HG03565 (cell line): ENCODE results near the gene FRMD8.
A peak's percentile ranks its signal among the peaks of the same experiment; 100 is the strongest.
"Not testable (repeated sequence)": the region's sequence is repeated elsewhere in the genome, so short reads cannot be mapped to it uniquely, and the experiment has no call there.

Experiments used
- ATAC-seq: cut with Tn5 transposase; IDR thresholded peaks from one replicate; pipeline ENCODE4 v1.9.1; 2021; ENCODE audit warnings: mild to moderate bottlenecking, moderate library complexity; ENCODE audit not compliant: unreplicated experiment

The FRMD8 gene

DNA sequence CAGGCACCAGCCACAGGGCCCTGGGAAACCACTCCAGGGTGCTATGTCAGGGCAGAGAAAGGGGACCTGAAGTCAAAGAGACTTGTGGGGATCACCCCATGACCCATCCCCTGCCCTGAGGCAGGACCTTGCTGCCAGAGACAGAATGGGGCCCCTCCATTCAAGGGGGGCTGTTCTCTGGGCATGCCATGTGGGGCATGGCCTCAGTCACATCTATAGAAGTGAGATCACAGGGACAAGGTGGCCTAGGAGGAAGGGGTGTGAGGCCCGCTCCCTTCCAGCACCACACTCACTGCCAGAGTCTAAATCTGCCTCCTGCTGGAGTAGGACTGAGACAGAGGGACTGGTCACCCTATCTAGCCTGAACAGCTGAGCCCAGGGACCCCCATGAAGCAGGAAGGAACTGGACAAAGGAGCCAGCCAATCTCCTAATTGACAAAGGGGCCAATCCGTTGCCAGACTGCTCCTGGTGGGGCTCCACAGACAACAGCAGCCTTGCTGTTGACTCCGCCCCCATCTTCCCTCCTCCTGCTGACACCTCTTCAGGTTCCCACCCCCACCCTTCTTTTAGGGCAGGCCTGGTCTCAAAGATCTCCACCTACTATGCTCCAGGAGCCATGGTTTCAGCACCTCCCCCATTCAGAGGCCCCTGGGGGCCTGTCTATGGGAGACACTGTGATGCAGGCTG, 62.1 kb downstream of the FRMD8 start:
- ATAC-seq = no peak

DNA sequence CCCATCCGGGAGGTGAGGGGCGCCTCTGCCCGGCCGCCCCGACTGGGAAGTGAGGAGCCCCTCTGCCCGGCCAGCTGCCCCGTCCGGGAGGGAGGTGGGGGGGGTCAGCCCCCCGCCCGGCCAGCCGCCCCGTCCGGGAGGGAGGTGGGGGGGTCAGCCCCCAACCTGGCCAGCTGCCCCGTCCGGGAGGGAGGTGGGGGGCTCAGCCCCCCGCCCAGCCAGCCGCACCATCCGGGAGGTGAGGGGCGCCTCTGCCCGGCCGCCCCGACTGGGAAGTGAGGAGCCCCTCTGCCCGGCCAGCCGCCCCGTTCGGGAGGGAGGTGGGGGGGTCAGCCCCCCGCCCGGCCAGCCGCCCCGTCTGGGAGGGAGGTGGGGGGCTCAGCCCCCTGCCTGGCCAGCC, 64.9 kb downstream of the FRMD8 start:
- not testable (repeated sequence) for ATAC-seq

DNA sequence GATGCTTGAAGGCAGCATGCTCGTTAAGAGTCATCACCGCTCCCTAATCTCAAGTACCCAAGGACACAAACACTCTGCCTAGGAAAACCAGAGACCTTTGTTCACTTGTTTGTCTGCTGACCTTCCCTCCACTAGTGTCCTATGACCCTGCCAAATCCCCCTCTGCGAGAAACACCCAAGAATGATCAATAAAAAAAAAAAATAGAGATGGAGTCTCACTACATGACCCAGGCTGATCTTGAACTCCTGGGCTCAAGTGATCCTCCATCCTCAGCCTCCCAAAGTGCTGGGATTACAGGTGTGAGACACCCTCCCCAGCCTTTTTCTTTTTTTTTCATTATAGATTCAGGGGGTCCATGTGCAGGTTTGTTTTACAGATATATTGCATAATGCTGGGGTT, 65.8 kb downstream of the FRMD8 start:
- ATAC-seq = not testable (repeated sequence)

DNA sequence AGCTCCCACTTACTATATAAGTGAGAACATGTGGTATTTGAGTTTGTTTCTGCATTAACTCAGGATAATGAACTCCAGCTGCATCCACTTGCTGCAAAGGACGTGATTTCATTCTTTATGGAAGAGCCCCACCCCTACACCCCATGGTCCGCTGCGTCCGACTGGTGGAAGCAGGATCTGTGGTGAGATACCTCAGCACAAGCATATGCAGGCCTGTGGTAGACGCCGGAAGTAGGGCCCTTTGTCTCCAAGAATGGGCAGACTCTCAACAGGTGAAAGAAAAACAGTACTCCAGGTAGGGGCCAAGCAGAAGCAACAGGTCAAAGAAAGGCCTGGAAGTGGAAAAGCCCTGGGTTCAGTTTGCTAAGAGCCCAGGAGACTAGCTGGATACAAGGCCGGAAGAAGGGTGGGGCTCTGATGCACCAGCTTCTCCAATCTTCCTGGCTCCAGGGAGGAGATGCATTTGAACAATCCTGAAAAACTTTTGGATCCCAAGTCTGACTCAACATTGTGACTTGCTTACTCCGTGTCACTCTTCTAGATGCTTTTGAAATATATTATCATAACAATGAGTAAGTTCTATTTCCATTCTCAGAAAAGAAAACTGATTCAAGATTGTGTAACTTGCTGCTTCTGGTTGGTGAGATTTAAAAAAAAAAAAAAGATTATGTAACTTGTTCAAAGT, 66.5 kb downstream of the FRMD8 start:
- ATAC-seq = no peak

DNA sequence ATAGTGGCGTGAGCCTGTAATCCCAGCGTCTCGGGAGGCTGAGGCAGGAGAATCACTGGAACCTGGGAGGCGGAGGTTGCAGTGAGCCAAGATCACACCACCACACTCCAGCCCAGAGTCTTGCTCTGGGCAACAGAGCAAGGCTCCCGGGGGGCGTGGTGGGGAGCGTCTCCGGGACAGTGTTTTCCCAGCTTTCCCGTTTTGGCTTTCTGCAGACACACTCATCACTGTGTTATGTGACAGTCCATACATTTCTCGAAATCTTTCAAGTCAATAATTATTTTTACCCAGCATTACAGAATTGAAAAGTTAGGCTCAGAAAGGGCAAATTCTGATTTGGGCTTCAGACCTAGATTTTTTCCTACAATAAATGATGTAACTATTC, 67.9 kb downstream of the FRMD8 start:
- no peak for ATAC-seq

DNA sequence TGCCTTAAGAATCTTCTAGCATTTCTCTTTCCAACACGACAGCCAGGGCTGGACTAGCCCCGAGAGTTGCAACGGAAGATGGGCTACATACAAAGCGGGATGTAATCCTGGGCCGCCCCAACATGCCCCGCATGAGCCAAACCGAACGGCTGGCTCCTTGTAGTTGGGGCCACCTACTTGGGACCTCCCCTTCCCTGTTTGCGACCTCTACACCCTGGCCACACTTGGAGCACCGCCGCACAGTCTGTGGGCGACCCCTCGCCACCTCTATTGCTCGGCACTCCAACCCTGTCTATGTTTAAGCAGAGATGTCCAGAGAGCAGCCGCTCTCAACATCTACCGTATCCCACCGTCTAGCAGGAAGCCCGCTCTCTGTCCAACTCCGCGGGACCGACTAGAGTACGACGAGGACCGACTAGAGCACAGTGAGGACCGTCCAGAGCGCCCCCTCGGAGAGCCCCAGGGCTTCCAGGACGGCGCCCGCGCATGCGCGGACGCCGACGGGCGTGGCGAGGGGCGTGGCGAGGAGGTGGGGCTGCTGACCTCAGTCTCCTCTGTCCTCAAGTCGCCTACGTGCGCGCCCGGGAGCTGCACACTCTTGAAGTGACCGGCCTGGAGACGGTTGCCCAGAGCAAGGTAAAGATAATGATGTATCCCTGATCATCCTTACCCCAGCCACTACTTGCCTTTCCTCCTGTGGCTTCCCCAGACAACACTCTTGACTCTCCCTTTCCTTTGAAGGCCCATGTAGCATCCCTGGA, 68.4 kb downstream of the FRMD8 start:
- peak; percentile 77 for ATAC-seq

- ATAC-seq = no peak
Measured at GRCh38 chr11:65456418-65456817, 70.0 kb downstream of the FRMD8 start.

DNA sequence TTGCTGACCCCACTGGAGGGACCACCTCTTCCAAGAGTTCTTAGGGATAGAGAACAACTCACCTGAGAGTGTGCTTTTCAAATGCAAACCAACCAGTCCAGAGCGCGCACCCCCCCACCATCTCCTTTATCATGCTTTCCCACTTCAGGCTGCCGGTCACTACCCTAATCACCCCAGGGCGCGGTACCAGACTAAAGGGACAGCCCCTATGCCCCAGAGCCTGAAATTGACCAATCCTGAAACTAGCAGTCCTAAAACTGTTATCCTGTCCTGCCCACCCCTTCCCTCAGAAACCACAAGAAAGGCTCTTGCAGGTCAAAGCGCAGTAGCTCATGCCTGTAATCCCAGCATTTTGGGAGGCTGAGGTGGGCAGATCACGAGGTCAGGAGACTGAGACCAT, 73.1 kb downstream of the FRMD8 start:
- no peak for ATAC-seq
